K562 (cell line): ENCODE results near the gene GAL3ST1. TPM values are rescaled to one million over a fixed set of nuclear protein-coding genes. Genes with fewer than 3 reads are reported as not detected.

Experiments used
- C11orf30 ChIP-seq: fragments of 450-650 bp; IDR thresholded peaks from 2 replicates; pipeline ENCODE4 v1.6.1; 2016; ENCODE audit warnings: low read depth, mild to moderate bottlenecking
- KAT8 ChIP-seq: fragments of 450-650 bp; IDR thresholded peaks from 2 replicates; pipeline ENCODE4 v1.6.1; 2016; ENCODE audit warnings: low read depth, mild to moderate bottlenecking
- MTA3 ChIP-seq: fragments of 450-650 bp; formaldehyde crosslinking; IDR thresholded peaks from 2 replicates; pipeline ENCODE4 v1.6.1; 2017; ENCODE audit warnings: mild to moderate bottlenecking, borderline replicate concordance
- NR2C1 ChIP-seq, 2 experiments: fragments of 450-650 bp; IDR thresholded peaks; 2 replicates each; pipeline ENCODE4 v1.6.1; 2017; ENCODE audit warnings: mild to moderate bottlenecking in 2 of 2, antibody characterized with exemption in 1 of 2, inconsistent platforms in 1 of 2, missing compliant biosample characterization in 1 of 2, missing genetic modification characterization in 1 of 2
- RBBP5 ChIP-seq: fragments of 200-600 bp; sonication (generic); IDR thresholded peaks from 2 replicates; pipeline ENCODE4 v1.6.1; 2012; ENCODE audit warnings: borderline replicate concordance, mild to moderate bottlenecking, low read length, control low read depth, inconsistent platforms; ENCODE audit not compliant: insufficient read depth, poor library complexity, severe bottlenecking
- SMARCA4 ChIP-seq: fragments of 450-650 bp; IDR thresholded peaks from 2 replicates; pipeline ENCODE4 v1.6.1; 2016
- SMARCE1 ChIP-seq: fragments of 450-650 bp; IDR thresholded peaks from 2 replicates; pipeline ENCODE4 v1.7.1; 2016; ENCODE audit warnings: mild to moderate bottlenecking
- TEAD1 ChIP-seq, 2 experiments: fragments of 450-650 bp in 1 of 2; sonication (generic) in 1 of 2; formaldehyde crosslinking; IDR thresholded peaks; 2 replicates each; pipeline versions ENCODE4 v1.4.0 to v1.8.0; 2020 to 2022; ENCODE audit warnings: mild to moderate bottlenecking in 2 of 2, missing genetic modification reagents in 1 of 2
- TRIM24 ChIP-seq, 2 experiments: fragments of 450-650 bp; IDR thresholded peaks; 2 replicates each; pipeline ENCODE4 v1.6.1; 2016
- ZFP36 ChIP-seq: fragments of 150-350 bp; IDR thresholded peaks from 2 replicates; pipeline ENCODE4 v1.6.1; 2018; ENCODE audit warnings: low read length, low read depth; ENCODE audit not compliant: partially characterized antibody
- ZNF197 ChIP-seq: fragments of 200-800 bp; sonication (Bioruptor generic); IDR thresholded peaks from 2 replicates; pipeline ENCODE4 v1.6.1; 2016; ENCODE audit warnings: low read depth, missing genetic modification characterization, missing compliant biosample characterization
- polyA plus RNA-seq, 8 experiments: library from polyadenylated mRNA; depleted of rRNA in 4 of 8; stranded (reverse) in 5 of 8; unstranded in 3 of 8; fragments of >200 nt; fragmentation: Nextera tagmentation in 2 of 8; fragmentation: Illumina TruSeq in 1 of 8; extraction: Ambion mirVana in 2 of 8; extraction: Trizol in 1 of 8; gene quantifications; 2 replicates each; pipeline versions ENCODE4 v1.2.1 to v1.2.3, GENCODE V29; 2011 to 2014; ENCODE audit warnings: inconsistent platforms in 1 of 8, missing spikeins in 1 of 8
- total RNA-seq, 7 experiments: library from RNA; depleted of rRNA in 6 of 7; stranded (reverse); fragments of >200 nt in 6 of 7; fragmentation: Illumina TruSeq in 2 of 7; extraction: Trizol in 2 of 7; gene quantifications; 2 replicates each; pipeline versions ENCODE4 v1.2.1 to v1.2.3, GENCODE V29; 2011 to 2021; ENCODE audit warnings: low replicate concordance in 1 of 7
- TF ChIP-seq, protein P1 (sequence below), 2 experiments: IDR thresholded peaks in 1 of 2; conservative IDR thresholded peaks in 1 of 2; 2 replicates each; pipeline ENCODE4 v1.6.1; 2016; ENCODE audit warnings: low read depth in 2 of 2, mild to moderate bottlenecking in 1 of 2, missing compliant biosample characterization in 1 of 2, missing genetic modification characterization in 1 of 2, moderate library complexity in 1 of 2
- TF ChIP-seq, protein P2 (sequence below): fragments of 250-450 bp; sonication (Bioruptor Pico); IDR thresholded peaks from 2 replicates; pipeline ENCODE4 v1.4.0; 2020; ENCODE audit warnings: mild to moderate bottlenecking
- TF ChIP-seq, protein P3 (sequence below), 2 experiments: fragments of 450-650 bp; conservative IDR thresholded peaks; 2 replicates each; pipeline ENCODE4 v1.6.1; 2017; ENCODE audit warnings: mild to moderate bottlenecking in 2 of 2, moderate library complexity in 2 of 2

Gene GAL3ST1
- total and polyA plus RNA-seq, 9 of the 15 experiments (the other 6 are each of a cell fraction or from before 2014, with no cell fraction given): 0.03 to 1.9 (median 0.33) TPM; not detected in 1

DNA sequence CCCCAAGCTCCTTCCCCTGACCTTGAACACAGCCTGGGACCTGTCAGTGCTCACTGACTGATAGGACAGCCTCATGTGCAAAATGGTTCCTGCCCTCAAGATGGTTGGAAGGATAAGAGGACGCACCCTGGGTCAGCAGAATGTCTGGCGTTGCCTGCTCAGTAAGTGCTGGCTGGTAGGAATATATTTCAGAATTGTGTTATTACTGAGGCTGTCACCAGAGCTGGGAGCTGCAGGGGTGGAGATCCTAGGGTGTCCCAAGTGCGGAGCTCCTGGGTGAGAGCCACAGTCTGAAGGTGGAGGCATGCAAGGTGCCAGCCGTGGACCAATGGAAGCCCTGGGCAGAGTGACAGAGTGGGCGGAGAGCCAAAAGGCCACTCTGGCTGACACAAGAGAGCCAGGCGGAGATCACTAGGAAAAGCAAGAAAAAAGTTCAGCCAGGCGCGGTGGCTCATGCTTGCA is 67.9 kb downstream of the GAL3ST1 start (continued):
- TF ChIP-seq, protein P1, sequence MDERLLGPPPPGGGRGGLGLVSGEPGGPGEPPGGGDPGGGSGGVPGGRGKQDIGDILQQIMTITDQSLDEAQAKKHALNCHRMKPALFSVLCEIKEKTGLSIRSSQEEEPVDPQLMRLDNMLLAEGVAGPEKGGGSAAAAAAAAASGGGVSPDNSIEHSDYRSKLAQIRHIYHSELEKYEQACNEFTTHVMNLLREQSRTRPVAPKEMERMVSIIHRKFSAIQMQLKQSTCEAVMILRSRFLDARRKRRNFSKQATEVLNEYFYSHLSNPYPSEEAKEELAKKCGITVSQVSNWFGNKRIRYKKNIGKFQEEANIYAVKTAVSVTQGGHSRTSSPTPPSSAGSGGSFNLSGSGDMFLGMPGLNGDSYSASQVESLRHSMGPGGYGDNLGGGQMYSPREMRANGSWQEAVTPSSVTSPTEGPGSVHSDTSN (CRISPR knock-in tag; IDR thresholded peaks at IDR 0.05; ENCODE audit: low read depth): no peak
- TF ChIP-seq, protein P1 (tag; conservative IDR thresholded peaks at IDR 0.05; ENCODE audit: low read depth): peak; percentile 48
- TF ChIP-seq, protein P2, sequence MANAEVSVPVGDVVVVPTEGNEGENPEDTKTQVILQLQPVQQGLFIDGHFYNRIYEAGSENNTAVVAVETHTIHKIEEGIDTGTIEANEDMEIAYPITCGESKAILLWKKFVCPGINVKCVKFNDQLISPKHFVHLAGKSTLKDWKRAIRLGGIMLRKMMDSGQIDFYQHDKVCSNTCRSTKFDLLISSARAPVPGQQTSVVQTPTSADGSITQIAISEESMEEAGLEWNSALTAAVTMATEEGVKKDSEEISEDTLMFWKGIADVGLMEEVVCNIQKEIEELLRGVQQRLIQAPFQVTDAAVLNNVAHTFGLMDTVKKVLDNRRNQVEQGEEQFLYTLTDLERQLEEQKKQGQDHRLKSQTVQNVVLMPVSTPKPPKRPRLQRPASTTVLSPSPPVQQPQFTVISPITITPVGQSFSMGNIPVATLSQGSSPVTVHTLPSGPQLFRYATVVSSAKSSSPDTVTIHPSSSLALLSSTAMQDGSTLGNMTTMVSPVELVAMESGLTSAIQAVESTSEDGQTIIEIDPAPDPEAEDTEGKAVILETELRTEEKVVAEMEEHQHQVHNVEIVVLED (CRISPR knock-in tag): no peak
- TF ChIP-seq MTA3 (0 out of 2 replicates have a peak, but pooled peaks have one; percentile 27), TRIM24 (IDR thresholded peaks at IDR 0.05) (peak; percentile 68 to 74; a peak in 3 of 4 replicates), RBBP5 (peak; percentile 29), NR2C1 (IDR thresholded peaks at IDR 0.05) (0 out of 2 replicates have a peak, but pooled peaks have one; percentile 32), NR2C1 (tag; IDR thresholded peaks at IDR 0.05) (no peak), ZFP36 (peak; percentile 17), SMARCE1 (0 out of 2 replicates have a peak, but pooled peaks have one; percentile 17), C11orf30 (peak; percentile 28), ZNF197 (no peak), KAT8 (no peak), TEAD1 (CRISPR knock-in tag; IDR thresholded peaks at IDR 0.05) (no peak), SMARCA4 (peak; percentile 67)
- TF ChIP-seq, protein P3, sequence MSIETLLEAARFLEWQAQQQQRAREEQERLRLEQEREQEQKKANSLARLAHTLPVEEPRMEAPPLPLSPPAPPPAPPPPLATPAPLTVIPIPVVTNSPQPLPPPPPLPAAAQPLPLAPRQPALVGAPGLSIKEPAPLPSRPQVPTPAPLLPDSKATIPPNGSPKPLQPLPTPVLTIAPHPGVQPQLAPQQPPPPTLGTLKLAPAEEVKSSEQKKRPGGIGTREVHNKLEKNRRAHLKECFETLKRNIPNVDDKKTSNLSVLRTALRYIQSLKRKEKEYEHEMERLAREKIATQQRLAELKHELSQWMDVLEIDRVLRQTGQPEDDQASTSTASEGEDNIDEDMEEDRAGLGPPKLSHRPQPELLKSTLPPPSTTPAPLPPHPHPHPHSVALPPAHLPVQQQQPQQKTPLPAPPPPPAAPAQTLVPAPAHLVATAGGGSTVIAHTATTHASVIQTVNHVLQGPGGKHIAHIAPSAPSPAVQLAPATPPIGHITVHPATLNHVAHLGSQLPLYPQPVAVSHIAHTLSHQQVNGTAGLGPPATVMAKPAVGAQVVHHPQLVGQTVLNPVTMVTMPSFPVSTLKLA (conservative IDR thresholded peaks at IDR 0.05): 0 out of 4 replicates have a peak, but pooled peaks of 1 of the 2 experiments have one; percentile 28
